ENCODE data around the gene ARHGEF4. TPM values are rescaled to one million over a fixed set of nuclear protein-coding genes. Genes with fewer than 3 reads are reported as not detected.

The ARHGEF4 gene
- total and polyA plus RNA-seq, 2 experiments from 2014 or later: 26.0 to 82.2 TPM

DNA sequence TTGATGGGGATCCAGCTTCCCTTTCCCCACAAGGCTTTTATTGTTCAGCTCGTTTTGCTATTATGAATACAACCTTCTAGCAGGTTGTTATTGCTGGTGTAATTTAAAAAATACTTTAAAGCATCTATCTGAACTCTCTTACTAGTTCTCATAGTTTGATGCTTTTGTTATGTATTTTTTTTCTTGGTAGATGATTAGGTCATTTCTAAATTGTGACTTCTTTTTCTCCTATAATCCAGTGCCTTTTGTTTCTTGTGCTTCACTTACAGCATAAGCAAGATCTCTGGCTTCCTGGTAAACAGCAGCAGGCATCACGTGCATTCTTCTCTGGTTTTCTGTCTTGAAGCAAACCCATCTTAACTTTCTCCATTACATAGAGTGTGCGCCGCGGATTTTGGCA lies 160.5 kb downstream of the ARHGEF4 start:
- Histone ChIP-seq H3K27me3 (no peaks in the 10 kb centered on the region), H3K4me3 (no peak overlapping the region), H3K27ac (no peak overlapping the region), H3K4me1 (ENCODE audit: low read depth) (no peaks in the 10 kb centered on the region), H3K36me3 (no peaks in the 10 kb centered on the region), H3K9me3 (ENCODE audit: low read depth) (no peaks in the 10 kb centered on the region)
- TF ChIP-seq, protein P1, sequence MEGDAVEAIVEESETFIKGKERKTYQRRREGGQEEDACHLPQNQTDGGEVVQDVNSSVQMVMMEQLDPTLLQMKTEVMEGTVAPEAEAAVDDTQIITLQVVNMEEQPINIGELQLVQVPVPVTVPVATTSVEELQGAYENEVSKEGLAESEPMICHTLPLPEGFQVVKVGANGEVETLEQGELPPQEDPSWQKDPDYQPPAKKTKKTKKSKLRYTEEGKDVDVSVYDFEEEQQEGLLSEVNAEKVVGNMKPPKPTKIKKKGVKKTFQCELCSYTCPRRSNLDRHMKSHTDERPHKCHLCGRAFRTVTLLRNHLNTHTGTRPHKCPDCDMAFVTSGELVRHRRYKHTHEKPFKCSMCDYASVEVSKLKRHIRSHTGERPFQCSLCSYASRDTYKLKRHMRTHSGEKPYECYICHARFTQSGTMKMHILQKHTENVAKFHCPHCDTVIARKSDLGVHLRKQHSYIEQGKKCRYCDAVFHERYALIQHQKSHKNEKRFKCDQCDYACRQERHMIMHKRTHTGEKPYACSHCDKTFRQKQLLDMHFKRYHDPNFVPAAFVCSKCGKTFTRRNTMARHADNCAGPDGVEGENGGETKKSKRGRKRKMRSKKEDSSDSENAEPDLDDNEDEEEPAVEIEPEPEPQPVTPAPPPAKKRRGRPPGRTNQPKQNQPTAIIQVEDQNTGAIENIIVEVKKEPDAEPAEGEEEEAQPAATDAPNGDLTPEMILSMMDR (IDR thresholded peaks at IDR 0.05; ENCODE audit: low read depth, low read length): no peak
- DNase-seq (ENCODE audit: low read depth in 1 of 2, low spot score in 1 of 2): no peak

DNA sequence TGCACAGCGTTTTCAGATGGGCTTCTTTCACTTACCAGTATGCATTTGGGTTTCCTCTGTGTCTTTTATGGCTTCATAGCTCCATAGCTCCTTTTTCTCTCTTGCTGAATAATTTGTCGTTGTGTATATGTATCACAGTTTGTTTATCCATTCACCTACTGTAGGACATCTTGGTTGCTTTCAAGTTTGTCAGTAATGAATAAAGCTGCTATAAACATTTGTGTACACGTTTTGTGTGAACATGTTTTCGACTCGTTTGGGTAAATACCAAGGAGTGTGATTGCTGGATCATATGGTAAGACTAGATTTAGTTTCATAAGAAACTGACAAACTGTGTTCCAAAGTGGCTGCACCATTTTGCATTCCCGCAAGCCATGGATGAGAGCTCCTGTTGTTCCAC lies 161.8 kb downstream of the ARHGEF4 start:
- H3K4me1 ChIP-seq (ENCODE audit: low read depth): no peaks in the 10 kb centered on the region
- H3K27me3 ChIP-seq: no peaks in the 10 kb centered on the region
- no peaks in the 10 kb centered on the region for H3K36me3 ChIP-seq
- TF ChIP-seq, protein P1 (IDR thresholded peaks at IDR 0.05; ENCODE audit: low read depth, low read length): no peak
- no peak overlapping the region for H3K27ac ChIP-seq
- no peaks in the 10 kb centered on the region for H3K9me3 ChIP-seq (ENCODE audit: low read depth)
- DNase-seq (ENCODE audit: low read depth in 1 of 2, low spot score in 1 of 2): no peak
- H3K4me3 ChIP-seq: no peak overlapping the region

DNA sequence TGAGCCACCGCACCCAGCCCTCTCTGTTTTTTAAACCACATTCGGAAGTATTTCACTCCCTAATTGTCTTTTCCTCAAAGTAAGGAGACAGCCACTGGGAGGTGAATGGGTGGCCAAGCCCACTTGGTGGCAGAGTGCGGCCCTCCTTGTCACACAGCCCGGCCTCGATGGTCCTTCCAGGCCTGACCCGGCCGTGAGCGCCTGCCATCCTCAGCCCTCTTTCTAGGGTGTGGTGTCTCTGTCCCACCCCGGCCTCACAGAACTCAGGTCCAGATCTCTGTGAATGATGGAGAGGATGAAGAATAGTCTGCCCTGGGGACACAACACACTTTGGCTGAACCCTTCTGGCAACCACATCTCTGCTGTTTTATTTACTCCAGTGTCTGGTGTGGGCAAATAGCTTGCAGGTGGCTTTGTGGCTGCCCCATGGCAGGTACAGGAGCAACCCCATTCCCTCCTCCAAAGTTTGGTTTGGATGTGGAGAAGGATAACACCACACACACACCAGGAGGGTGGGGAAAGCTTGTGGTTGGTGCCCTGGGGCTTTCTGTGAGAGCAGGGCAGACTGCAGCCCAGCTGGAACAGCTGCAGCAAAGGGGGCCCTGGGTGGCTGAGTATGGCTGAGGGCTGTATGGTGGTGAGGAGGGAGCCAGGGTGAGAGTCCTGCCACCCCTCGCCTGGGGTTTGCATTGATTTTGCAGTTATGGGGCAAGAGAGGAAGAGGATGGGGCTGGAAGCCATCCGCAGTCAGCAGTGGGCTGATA lies 167.9 kb downstream of the ARHGEF4 start:
- no peaks in the 10 kb centered on the region for H3K36me3 ChIP-seq
- no peak for DNase-seq (ENCODE audit: low read depth in 1 of 2, low spot score in 1 of 2)
- H3K27ac ChIP-seq: no peak overlapping the region
- no peaks in the 10 kb centered on the region for H3K27me3 ChIP-seq
- no peaks in the 10 kb centered on the region for H3K9me3 ChIP-seq (ENCODE audit: low read depth)
- no peak overlapping the region for H3K4me3 ChIP-seq
- TF ChIP-seq, protein P1 (IDR thresholded peaks at IDR 0.05; ENCODE audit: low read depth, low read length): no peak
- H3K4me1 ChIP-seq (ENCODE audit: low read depth): no peaks in the 10 kb centered on the region

DNA sequence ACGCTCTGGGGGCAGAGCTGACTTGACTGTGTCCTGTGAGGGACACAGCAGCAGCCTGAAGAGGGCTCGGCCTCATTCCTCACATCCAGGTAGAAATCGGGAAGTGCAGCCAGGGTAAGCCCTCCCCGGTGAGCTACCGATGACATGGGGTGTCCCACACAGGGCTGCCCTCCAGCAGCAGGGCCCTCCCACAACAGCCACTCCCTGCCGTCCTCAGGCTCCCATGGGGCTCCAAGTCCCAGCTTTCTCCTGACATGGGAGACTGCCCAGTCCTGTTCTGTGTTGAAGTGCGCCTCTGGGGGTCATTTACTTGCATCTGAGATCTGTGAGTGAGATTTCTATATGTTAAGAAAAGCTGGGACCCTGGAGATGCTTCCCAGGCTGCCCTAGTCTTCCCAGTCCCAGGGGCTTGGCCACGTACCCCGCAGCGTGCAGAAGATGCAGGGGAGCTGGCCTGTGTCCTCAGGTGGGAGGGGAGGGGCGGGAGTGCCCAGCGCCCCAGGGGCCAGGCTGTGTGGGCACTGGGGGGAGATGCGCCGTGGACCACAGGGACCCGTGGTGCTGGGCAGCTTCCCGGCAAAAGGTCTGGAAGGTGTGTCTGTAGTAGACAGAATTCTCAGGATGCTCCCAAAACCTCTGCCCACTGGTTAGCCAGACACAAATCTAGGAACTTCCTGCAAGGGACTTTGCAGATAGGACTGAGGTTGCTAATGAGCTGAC lies 168.7 kb downstream of the ARHGEF4 start:
- H3K36me3 ChIP-seq: no peaks in the 10 kb centered on the region
- no peaks in the 10 kb centered on the region for H3K9me3 ChIP-seq (ENCODE audit: low read depth)
- H3K27me3 ChIP-seq: no peaks in the 10 kb centered on the region
- H3K27ac ChIP-seq: no peak overlapping the region
- TF ChIP-seq, protein P1 (IDR thresholded peaks at IDR 0.05; ENCODE audit: low read depth, low read length): no peak
- no peak overlapping the region for H3K4me3 ChIP-seq
- H3K4me1 ChIP-seq (ENCODE audit: low read depth): no peaks in the 10 kb centered on the region
- DNase-seq (ENCODE audit: low read depth in 1 of 2, low spot score in 1 of 2): no peak

DNA sequence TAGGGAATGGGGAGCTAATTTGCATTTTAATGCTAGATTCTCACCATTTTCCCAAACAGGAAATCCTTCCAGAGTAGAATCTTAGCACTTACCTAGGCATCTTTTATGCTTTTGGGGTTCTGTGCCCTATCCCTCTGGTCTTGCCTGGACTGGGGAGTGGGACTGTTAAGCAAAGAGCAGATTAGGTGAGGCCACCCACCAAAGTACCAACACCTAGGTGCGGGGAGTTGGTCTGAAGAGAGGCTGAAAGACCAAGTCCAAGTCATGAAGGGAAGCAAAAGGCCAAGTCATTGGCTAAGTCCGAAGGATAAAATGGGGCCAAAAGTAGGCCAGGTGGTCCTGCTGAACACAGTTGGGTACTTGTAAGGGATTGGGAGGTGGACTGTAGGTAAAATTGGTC lies 169.8 kb downstream of the ARHGEF4 start:
- no peak for DNase-seq (ENCODE audit: low read depth in 1 of 2, low spot score in 1 of 2)

More for the DNA sequence above, 169.8 kb downstream of the ARHGEF4 start:
- H3K27ac ChIP-seq: no peak overlapping the region
- no peak overlapping the region for H3K4me3 ChIP-seq
- no peaks in the 10 kb centered on the region for H3K9me3 ChIP-seq (ENCODE audit: low read depth)
- no peaks in the 10 kb centered on the region for H3K4me1 ChIP-seq (ENCODE audit: low read depth)
- H3K36me3 ChIP-seq: no peaks in the 10 kb centered on the region
- H3K27me3 ChIP-seq: no peaks in the 10 kb centered on the region
- TF ChIP-seq, protein P1 (IDR thresholded peaks at IDR 0.05; ENCODE audit: low read depth, low read length): no peak
